NT2/D1 (cell line): Measurements from ENCODE around the gene NHS.

ENCODE experiments used
- SUZ12 ChIP-seq: IDR thresholded peaks from 2 replicates; pipeline ENCODE4 v1.6.1; 2011; ENCODE audit not compliant: insufficient read length, insufficient read depth; ENCODE audit errors: extremely low read depth
- YY1 ChIP-seq: IDR thresholded peaks from 2 replicates; pipeline ENCODE4 v1.6.1; 2011; ENCODE audit not compliant: insufficient read length, insufficient read depth
- ZNF274 ChIP-seq: IDR thresholded peaks from 2 replicates; pipeline ENCODE4 v1.6.1; 2011; ENCODE audit warnings: mild to moderate bottlenecking, low read depth, low read length

DNA sequence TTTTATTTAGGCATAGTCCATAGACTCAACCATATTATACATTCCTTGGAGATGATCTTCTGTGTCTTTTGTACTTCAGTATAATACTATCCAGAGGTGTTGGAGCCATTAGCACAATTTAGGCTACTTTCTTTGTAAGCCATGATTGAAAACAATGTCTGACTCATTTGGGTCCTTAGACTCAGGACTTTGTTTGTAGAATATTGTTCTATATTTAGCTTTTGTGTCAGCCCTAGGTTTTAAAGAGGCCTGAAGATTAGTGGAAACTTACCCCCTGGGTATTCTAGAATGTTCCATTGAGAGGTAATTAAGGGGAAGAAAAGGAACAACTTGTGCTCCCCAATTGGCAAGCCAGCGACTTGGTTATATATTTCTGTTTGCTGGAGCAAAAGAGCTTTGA, 217.1 kb downstream of the NHS start:
- TF ChIP-seq ZNF274 (no peak), YY1 (no peak), SUZ12 (no peak)
